GM18508 (cell line): Measurements from ENCODE around the gene FRAS1.
A peak's percentile ranks its signal among the peaks of the same experiment; 100 is the strongest.
"Not testable (repeated sequence)": the region's sequence is repeated elsewhere in the genome, so short reads cannot be mapped to it uniquely, and the experiment has no call there.

Experiments used
- ATAC-seq: cut with Tn5 transposase; IDR thresholded peaks from one replicate; pipeline ENCODE4 v1.9.1; 2021; ENCODE audit warnings: moderate number of reproducible peaks; ENCODE audit not compliant: insufficient read depth, unreplicated experiment

FRAS1 gene

DNA sequence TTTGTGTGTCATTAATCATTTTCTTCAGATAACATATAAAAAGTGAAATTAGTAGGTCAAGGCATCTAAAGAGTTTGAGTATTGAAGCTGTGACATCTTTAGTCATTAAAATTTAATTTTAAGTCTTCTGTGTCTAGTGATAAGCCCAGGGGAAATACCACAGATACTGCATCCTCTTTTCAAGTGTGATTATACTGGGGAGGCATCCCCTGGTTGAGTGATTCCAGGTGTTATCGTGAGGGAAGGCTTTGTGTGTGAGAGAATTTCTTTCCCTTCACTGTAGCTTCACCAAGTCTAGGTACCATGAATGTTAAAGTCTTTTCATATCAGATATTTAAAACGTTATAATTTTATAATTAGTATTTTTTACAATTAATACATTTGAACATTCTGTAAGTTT lies 193.4 kb downstream of the FRAS1 start:
- ATAC-seq, result no peak

DNA sequence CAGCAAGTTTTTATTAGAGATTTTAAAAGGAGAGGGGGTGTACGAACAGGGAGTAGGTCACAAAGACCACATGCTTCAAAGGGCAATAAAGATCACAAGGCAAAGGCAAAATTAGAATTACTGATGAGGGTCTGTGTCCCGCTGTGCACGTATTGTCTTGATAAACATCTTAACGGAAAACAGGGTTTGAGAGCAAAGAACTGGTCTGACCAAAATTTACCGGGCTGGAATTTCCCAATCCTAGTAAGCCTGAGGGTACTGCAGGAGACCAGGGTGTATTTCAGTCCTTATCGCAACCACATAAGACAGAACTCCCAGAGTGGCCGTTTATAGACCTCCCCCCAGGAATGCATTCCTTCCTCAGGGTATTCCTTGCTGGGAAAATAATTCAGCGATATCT lies 195.7 kb downstream of the FRAS1 start:
- not testable (repeated sequence) for ATAC-seq

DNA sequence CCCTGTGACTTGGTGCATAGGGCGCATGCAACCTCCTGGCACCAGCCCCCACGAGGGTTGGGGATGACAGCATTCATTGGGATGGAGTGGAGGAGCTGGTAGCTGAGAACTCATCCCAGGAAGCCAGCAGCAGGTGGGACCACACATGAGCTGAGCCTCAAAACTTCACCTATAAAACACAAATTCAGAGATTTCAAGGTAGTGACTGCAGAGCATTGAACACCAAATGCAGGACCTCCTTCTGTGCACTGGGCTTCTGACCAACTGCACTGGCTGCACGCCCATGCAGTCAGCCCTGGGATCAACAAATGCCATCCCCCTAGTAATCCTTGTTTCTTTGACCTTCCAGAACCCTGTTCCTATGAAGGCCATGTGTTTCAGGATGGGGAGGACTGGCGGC lies 197.8 kb downstream of the FRAS1 start:
- ATAC-seq, result no peak

DNA sequence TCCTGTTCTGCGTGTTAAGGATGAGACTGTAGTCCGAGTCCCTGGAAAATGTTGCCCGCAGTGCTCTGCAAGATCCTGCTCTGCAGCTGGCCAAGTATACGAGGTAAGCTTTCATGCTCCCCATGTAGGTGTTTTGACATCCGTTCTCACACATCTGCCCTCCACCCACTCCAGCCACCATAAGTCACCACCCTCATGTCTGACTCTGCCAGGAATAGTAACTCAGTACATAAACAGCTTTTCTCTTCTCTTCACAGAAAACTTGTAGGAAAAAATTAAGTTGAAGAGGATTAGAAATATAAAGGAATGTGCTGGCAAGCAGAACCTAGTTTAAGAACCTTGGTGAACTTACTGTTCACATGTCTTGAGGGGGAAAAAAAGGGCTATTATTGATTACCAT lies 207.9 kb downstream of the FRAS1 start:
- ATAC-seq, result no peak

DNA sequence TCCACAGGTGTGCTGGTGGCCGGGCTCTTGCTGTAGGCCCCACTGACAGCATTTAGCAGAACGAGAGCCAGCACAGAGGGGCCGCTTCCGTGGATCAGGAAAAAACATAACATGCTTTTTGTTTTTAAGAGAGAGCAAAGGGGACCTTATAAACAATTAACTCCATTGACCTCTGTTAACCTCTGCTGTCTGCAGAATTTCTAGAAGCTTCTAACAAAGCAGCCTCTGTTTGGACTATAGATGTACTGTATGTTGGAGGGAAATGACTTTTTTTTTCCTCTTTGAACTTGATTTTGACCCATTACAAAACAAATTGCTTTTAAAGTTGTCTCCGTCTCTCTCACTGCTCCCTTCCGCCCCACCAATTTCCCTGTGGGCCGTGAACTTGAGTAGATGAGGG lies 210.7 kb downstream of the FRAS1 start:
- ATAC-seq, result no peak

DNA sequence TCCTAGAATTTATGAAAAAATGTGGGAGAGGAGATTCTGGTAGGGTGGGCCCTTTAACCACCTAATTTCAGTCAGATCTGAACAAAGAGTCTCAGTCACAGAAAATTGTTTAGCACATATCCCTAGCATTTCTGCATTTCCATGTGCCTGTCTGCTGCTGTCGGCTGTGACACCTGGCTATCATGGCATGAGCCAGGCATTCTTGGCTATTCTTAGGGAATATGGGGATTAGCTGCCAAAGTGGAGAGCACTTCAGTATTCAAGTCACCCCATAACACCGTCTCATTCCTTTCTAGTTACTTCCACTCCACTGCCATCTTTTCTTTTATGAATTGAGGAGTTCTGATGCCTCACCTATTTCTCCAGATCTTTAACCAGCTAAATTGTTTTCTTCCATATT lies 211.5 kb downstream of the FRAS1 start:
- ATAC-seq, result no peak

DNA sequence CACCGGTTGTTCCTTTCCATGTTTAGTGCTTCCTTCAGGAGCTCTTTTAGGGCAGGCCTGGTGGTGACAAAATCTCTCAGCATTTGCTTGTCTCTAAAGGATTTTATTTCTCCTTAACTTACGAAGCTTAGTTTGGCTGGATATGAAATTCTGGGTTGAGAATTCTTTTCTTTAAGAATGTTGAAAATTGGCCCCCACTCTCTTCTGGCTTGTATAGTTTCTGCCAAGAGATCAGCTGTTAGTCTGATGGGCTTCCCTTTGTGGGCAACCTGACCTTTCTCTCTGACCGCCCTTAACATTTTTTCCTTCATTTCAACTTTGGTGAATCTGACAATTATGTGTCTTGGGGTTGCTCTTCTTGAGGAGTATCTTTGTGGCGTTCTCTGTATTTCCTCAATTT lies 218.3 kb downstream of the FRAS1 start:
- not testable (repeated sequence) for ATAC-seq

DNA sequence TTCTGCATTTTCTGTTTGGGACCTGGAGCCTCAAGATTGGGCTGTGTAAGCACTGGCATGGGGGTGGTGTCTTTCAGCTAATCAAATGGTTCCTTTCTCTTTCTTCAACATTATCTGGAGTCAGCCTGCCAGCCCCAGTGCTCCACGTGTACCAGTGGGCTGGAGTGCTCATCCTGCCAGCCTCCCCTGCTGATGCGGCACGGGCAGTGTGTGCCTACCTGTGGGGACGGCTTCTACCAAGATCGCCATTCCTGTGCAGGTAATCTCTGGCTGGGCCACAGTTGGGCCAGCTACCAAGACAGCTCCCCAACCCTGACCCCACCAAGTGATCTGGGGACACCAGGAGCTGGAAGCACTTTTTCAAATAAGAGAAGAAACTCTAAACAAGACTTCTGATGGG lies 229.2 kb downstream of the FRAS1 start:
- no peak for ATAC-seq

DNA sequence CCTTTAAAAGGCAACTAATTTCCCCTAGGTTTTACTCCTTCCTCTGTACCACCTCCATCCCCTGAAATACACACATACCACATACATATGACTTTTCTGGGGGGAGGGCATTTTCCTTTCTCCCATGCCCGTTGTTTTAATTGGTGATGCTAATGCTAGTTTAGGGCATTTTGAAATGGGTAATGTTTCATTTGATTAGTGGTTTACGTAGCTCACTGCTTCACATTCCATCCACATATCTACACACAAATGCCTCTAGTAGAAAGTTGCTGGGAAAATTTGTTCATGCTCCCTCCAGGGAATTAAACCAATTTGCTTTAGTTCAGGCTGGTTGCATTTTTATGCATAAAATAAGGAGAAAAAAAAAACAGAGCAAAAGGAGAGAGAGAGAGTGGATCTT lies 231.2 kb downstream of the FRAS1 start:
- ATAC-seq, result no peak

DNA sequence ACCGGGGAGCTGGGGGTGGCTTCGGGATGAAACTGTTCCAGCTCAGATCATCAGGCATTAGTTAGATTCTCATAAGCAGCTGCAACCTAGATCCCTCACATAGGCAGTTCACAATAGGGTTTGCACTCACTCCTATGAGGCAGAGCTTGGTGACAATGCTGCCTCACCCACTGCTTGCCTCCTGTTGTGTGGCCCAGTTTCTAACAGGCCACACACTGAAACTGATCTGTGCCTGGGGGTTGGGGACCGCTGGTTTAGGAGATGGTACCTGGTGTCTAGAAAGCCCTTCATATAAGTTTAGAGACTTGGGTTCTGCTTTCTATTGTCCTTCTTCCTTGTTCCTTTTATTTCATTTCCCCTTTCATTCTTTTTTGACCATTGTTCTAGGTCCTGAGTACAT lies 234.2 kb downstream of the FRAS1 start:
- no peak for ATAC-seq

DNA sequence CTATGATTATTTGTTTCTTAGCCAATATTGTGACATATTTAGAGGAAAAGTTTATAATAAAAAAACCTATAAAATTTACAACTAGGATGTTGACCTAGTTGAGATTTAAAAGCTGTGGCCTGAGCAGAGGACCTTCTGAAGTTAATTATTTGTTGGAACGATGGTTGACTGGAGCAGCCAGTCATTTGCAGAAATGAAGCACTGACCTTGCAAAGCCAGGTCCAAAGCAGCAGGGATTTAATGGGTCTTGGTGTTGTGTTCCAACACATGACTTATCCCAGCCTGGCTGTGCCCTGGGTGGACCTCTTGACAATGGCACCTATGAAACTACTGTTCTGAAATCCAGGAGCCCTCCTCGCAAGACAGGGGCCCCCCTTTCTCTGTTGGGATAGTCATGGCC lies 235.2 kb downstream of the FRAS1 start:
- ATAC-seq, result no peak

DNA sequence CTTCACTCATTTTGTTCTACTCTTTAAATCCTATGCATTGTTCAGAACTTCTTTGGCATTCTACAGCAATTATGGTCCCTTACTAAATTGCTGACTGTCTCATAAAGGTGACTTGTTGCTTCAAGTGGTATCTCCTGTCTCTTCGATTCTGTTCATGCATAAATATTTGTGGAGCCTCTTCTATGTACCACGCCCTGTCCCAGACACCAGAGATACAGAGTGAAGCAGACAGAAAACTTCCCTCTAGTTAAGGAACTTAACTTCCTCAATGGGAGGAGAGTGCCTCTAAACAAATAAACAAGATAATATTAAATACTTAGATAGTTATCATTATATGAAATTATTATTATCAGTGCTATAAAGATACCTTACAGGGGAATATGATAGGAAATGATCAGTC lies 235.7 kb downstream of the FRAS1 start:
- no peak for ATAC-seq

DNA sequence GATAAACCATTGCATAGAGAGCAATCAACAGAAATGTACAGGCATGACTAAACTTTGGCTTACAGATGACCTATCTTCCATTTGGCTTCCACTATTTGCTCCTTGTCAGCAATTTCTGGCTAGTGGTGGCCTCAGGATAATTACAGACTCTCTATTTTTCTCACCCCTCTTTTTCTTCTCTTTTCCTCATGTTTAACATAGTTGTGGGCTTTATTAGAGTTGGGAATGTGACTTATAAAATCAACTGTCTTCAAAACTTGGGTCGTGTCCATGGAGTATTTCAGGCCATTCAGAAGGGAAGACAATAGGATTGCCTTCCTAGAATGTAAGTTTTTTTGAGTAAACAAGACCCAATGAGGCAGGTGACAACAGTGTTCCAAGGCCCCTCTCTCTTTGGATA lies 236.2 kb downstream of the FRAS1 start:
- no peak for ATAC-seq

DNA sequence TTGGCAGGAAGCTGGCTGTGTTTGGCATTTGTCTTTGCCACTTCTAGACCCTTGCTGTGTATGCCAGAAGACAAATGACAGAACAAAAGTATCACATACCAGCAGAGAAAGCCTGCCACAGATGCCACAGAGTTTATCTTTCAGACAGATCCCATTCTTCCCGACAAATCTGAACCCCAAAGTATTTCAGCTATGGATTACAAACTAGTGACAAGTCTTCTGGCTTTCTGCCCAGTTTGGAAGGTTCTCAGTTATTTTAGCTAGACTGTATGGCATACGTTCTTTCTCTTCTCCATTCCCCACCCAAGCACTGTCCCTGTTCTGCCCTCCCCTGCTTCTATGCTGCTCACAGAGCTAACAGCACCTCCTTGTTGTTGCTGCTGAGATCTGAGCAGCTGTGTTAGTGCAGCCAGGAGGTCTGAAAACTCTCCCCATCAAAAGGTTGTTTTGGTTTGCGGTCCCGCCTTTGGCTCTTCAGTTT lies 236.7 kb downstream of the FRAS1 start:
- ATAC-seq, result no peak

DNA sequence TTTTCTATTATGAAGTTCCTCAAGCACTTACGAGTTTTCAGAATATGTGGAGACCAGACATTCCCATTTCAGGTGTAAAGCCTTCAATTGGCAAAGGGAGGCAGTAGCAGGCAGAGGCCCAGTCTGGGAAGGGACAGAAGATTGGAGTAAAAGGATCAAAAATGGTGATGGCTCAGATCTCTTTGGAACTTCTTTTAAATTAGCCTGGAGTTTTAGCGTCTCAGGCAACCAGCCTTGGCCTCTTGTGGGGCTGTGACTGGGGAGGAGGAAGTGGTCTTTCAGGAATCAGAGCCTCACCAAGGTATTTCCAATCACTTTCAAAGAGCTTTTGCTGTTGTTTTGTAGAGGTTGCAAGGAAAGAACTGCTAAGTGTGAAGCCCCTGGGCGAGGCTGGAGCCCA lies 239.1 kb downstream of the FRAS1 start:
- no peak for ATAC-seq

DNA sequence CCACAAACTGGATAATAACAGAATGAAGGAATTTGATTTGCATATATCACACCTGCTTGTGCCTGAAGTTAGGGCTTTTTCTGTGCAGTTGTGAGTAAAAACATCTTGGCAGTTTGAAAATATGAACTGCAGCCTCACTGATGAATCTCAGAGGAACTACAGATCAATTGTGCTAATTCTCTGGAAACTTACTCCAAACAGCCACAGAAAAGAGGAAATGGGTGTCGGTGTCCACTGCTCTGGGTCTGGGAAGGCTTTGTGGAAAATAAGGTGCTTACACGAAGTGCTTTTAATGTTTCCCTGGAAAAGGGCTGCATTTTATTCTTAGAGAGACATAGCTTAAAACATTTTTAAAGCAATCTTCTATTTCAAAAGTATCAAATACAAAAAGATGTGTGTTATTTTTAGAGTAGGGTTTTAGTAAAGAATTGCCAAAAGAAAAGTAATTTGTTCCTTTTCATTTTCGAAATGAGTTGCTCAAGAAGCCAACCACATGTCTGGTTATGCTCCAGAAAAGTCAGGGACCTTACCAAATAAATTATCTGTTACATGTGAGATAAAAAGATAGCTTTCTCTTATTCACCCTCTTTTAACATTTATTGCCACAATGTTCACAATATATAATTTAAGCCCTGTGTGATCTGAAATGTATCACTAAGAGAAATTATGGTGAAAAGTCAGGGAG lies 240.1 kb downstream of the FRAS1 start:
- ATAC-seq, result peak; percentile 31

DNA sequence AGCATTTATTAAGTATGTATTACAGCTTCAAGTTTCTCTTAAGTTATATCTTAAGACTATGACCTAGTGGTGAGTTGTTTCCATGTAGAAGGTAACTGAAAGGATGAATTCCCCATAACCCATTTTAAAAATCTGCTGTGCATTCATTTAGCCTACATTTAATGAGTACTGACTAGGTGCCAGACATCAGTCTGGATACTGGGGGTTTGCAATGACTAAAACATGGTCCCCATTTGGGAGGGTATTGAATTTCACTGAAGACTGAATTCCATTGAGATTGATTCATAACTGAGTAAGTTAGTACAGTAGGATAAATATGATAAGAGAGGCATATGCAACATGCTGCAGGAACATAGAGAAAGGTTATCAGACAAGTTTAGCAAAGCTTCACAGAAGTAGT lies 241.5 kb downstream of the FRAS1 start:
- ATAC-seq, result no peak

DNA sequence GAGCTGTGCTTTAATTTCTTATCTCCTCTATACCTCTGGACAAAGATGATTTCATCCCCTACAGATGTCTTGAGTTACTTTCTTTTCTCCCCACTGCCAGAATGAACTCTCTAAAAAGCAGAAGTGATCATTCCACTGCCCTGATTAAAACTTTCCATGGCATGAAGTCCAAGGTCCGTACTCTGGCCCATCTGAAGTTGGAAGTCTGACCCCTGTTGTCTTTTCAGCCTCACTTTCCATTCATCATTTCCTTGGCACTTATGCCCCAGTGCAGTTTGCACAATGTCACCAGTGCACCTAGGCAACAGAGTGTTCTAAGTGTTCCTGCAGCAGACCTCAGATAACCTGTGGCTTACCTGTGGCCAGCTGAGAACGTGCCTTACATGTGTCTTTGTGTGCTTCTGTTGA lies 242.4 kb downstream of the FRAS1 start:
- no peak for ATAC-seq

DNA sequence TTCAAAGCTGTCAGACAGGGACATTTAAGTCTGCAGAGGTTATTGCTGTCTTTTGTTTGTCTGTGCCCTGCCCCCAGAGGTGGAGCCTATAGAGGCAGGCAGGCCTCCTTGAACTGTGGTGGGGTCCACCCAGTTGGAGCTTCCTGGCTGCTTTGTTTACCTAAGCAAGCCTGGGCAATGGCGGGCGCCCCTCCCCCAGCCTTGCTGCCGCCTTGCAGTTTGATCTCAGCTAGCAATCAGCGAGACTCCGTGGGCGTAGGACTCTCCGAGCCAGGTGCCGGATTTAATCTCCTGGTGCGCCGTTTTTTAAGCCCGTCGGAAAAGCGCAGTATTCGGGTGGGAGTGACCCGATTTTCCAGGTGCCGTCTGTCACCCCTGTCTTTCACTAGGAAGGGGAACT lies 250.1 kb downstream of the FRAS1 start:
- ATAC-seq, result not testable (repeated sequence)

DNA sequence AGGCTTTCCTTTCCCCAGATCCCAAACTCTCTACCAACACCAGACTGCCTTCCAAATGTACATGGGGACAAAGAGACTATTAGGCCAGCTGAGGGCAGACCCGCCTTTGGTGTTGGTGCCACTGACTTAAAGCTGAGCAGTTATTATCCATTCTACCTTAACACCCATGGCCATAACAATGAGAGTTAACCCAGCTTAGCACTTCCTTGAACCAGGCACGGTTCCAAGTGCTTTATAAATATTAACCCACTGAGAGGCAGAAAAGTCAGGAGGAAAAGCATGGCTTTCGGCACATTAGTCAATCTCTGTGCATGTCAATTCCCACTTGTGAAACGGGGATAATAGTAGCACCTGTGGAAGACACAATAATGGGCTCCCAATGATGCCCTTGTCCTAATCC lies 251.4 kb downstream of the FRAS1 start:
- no peak for ATAC-seq

DNA sequence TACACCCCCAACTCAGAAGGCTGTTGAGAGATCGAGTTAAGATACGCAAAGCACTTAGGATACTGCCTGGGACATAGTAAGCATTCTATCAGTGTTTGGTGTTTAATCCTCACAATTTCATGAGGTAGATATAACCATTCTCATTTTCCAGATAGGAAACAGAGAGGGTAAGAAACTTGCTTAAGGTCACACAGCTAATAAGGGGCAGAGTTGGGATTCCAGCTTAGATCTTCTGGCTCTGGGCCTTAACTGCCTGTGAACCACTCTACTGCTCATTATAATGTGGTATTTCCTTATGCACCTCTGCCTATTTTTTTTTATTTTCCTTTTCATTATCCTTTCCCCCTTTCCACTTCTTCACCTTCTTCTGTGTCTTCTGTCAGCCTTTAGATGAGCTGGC lies 252.2 kb downstream of the FRAS1 start:
- no peak for ATAC-seq

DNA sequence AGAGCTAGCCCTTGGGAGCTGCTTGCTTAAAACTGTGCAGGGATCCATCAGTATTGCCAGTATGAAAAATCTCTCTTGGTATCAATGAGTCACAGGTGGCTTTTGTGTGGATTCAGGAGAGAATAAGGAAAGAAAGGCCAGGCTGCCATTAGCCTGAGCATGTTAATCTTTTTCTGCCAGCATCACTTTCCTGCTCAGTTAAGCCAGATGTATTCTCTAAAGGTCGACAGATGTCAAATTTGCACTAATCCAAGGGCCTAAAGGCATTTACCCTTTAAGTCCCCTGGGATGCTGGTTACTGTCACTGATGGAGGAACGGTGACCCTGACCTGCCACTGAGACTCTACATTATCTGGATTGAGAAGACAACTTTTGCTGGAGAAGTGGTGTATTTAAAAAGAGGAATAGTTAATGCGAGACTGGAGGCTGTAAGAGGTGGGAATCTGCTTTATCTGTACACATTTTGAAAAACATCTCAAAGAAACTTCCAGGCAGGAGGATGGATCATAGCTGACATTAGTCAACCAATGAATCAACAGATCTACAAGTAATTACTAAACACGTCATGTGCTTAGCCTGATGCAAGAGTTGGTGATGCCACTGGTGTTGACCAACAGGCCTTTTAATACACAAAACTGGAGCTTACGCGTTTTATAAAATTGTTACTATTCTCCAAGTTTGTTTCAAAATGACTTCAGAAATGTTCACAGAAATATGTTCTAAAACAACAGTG lies 253.1 kb downstream of the FRAS1 start:
- no peak for ATAC-seq
